Bronchial epithelial cell (primary cell): Measurements from ENCODE around the gene NPAT. TPM values are rescaled to one million over a fixed set of nuclear protein-coding genes. Genes with fewer than 3 reads are reported as not detected.

Source experiments
- DNase-seq: peaks from one replicate; pipeline ENCODE4 v3.0.0-alpha.2; 2010; ENCODE audit warnings: low read depth
- FAIRE-seq: peaks from 2 replicates; lab custom pipeline; 2011; peaks lifted over from hg19 to GRCh38; lab: Jason Lieb, UNC
- H3K27me3 ChIP-seq: 2 replicates; pipeline ENCODE4 v1.5.1; 2011; ENCODE audit warnings: low read length; ENCODE audit not compliant: control insufficient read depth, insufficient read depth
- H3K36me3 ChIP-seq: 2 replicates; pipeline ENCODE4 v1.5.1; 2011; ENCODE audit warnings: low read length; ENCODE audit not compliant: control insufficient read depth, insufficient read depth
- H3K4me3 ChIP-seq: 2 replicates; pipeline ENCODE4 v1.5.1; 2011; ENCODE audit warnings: mild to moderate bottlenecking, low read depth, low read length, control low read depth
- total RNA-seq: library from RNA; depleted of rRNA; stranded (reverse); fragments of >200 nt; gene quantifications from 2 replicates; pipeline ENCODE4 v1.2.1, GENCODE V29; 2014
- TF ChIP-seq, protein P1 (sequence below): IDR thresholded peaks from 2 replicates; pipeline ENCODE4 v1.5.1; 2011; ENCODE audit warnings: mild to moderate bottlenecking, moderate library complexity, low read length, control low read depth, inconsistent platforms; ENCODE audit not compliant: insufficient read depth, severe bottlenecking

The NPAT gene
- total RNA-seq, 1 donor from 2014 or later: 5.5 TPM

DNA sequence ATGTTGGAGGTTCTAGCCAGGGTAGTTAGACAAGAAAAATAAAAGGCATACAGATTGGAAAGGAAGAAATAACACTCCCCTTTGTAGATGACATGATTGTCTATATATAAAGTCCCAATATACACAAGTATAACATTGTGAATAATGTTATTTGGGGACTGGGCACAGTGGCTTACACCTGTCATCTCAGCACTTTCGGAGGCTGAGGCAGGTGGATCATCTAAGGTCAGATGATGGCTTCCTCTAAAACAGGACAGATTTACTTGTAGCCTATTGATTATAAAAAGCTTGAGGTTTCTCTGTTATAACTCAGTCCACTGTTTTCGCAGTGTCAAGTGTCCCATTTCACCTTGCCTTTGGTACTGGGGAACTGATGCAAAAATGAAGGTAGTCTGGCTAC, 20.0 kb upstream of the NPAT start:
- Histone ChIP-seq H3K4me3 (no peak overlapping the region), H3K36me3 (no peaks in the 10 kb centered on the region), H3K27me3 (no peaks in the 10 kb centered on the region)
- TF ChIP-seq, protein P1, sequence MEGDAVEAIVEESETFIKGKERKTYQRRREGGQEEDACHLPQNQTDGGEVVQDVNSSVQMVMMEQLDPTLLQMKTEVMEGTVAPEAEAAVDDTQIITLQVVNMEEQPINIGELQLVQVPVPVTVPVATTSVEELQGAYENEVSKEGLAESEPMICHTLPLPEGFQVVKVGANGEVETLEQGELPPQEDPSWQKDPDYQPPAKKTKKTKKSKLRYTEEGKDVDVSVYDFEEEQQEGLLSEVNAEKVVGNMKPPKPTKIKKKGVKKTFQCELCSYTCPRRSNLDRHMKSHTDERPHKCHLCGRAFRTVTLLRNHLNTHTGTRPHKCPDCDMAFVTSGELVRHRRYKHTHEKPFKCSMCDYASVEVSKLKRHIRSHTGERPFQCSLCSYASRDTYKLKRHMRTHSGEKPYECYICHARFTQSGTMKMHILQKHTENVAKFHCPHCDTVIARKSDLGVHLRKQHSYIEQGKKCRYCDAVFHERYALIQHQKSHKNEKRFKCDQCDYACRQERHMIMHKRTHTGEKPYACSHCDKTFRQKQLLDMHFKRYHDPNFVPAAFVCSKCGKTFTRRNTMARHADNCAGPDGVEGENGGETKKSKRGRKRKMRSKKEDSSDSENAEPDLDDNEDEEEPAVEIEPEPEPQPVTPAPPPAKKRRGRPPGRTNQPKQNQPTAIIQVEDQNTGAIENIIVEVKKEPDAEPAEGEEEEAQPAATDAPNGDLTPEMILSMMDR: no peak
- DNase-seq (no peak), FAIRE-seq (no peak)

DNA sequence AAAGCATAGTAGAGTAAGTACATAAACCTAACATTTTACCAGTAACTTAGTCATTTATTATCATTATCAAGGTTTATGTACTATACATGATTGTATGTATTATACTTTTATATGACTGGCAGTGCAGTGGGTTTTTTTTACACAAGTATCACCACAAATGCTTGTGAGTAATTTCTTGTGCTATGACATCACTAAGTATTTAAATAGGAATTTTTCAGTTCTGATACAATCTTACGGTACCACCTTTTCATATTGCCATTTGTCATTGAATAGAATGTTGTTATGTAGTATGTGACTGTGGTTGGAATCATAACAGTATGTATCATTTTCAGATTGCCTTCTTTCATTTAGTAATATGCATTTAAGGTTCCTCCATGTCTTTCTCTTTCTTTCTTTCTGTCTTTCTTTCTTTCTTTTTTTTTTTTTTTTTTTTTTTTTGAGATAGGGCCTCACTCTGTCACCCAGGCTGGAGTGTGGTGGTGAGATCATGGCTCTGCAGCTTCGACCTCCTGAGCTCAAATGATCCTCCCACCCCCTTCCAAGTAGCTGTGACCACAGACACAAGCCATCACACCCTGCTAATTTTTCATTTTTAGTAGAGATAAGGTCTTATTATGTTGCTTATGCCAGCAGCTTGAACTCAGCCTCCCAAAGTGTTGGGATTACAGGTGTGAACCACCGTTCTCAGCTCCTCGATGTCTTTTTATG, 19.0 kb upstream of the NPAT start:
- Histone ChIP-seq H3K36me3 (no peaks in the 10 kb centered on the region), H3K4me3 (no peak overlapping the region), H3K27me3 (no peaks in the 10 kb centered on the region)
- TF ChIP-seq, protein P1: no peak
- FAIRE-seq (no peak), DNase-seq (no peak)

DNA sequence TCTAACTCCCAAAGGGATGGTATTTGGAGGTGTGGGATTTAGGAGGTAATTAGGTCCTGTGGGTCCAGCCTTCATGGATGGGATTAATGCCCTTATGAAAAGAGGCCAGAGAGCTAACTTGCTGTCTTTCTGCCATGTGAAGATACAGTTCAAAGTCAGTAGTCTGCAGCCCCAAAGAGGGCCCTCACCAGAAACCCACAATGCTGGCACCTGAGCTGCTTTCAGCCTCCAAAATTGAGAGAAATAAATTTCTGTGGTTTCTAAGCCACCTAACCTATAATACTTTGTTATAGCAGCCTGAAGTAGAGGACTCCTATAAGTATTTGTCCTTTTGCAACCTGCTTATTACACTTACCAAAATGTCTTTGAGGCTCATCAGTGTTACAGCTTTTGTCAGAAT, 16.6 kb upstream of the NPAT start:
- TF ChIP-seq, protein P1: no peak
- DNase-seq (no peak), FAIRE-seq (no peak)
- Histone ChIP-seq H3K4me3 (no peak overlapping the region), H3K27me3 (no peaks in the 10 kb centered on the region), H3K36me3 (no peaks in the 10 kb centered on the region)

DNA sequence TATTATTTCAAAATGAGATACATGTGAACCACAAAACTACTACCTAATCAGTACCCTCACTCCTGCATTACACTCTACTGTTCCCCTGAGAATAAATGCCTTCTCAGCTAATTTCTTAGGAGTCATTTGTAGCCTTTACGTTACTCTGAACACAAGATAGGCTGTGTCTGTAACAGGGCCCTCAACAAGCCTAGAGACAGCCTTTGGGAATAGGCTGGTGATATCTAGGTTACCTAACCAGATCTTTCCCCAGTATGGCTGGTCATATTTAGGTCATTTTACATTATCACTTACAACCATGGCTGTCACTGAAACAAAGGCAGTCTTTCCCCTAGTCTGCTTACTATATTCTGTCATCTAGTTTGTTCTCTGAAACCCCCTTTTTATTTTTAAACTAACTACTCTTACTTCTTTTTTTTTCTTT, 14.6 kb upstream of the NPAT start:
- Histone ChIP-seq H3K4me3 (no peak overlapping the region), H3K27me3 (no peaks in the 10 kb centered on the region), H3K36me3 (no peaks in the 10 kb centered on the region)
- TF ChIP-seq, protein P1: no peak
- DNase-seq: no peak
- FAIRE-seq: no peak

DNA sequence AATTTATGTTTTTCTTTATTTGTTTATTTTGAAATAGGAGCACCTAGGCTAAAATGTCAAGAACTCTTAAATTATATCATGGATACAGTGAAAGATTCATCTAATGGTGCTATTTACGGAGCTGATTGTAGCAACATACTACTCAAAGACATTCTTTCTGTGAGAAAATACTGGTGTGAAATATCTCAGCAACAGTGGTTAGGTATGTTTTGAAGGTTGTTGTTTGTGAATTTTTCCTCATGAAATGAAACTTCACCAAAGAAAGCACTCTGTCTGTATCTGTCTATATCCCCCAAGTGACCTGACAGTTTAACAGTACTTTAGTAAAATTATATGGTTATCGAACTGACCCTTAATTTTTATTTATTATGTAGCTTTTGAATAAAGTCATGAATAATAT, 13.2 kb upstream of the NPAT start:
- H3K4me3 ChIP-seq: no peak overlapping the region
- no peaks in the 10 kb centered on the region for H3K27me3 ChIP-seq
- TF ChIP-seq, protein P1: no peak
- DNase-seq (no peak), FAIRE-seq (no peak)
- peaks cover 1% of the 10 kb centered on the region for H3K36me3 ChIP-seq

DNA sequence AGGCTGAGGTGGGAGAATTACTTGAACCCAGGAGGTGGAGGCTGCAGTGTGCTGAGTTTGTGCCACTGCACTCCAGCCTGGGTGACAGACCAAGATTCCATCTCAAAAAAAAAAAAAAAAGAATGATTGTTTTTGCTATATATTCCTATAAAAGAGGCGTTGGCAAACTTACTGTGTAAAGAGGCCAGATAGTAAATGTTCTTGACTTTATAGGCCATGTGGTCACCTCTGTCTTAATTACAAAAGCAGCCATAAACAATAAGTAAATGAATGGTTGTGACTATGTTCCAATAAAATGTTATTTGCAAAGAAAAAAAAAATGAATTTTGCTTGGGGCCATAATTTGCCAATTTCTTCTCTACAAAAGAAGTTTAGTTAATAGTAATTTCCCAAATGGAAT, 12.8 kb upstream of the NPAT start:
- FAIRE-seq (no peak), DNase-seq (no peak)
- Histone ChIP-seq H3K27me3 (no peaks in the 10 kb centered on the region), H3K36me3 (peaks cover 1% of the 10 kb centered on the region), H3K4me3 (no peak overlapping the region)
- TF ChIP-seq, protein P1: no peak
